ENCODE measurements around the gene NFATC3.
A peak's percentile ranks its signal among the peaks of the same experiment; 100 is the strongest.

Gene NFATC3

GRCh38 chr16:68086336-68086841, 1.2 kb downstream of the NFATC3 start:
- peak overlapping the region; percentile 75 for H3K27ac ChIP-seq (replicated peaks)
- no peak for DNase-seq (ENCODE audit: low read depth in 1 of 2, low spot score in 1 of 2)
- H3K27me3 ChIP-seq (ENCODE audit: insufficient read depth, poor library complexity, severe bottlenecking), result no peaks in the 10 kb centered on the region
- TF ChIP-seq GABPA (IDR thresholded peaks at IDR 0.05; ENCODE audit: low read depth) (no peak), POLR2AphosphoS5 (IDR thresholded peaks at IDR 0.05; ENCODE audit: low read depth) (no peak), REST (IDR thresholded peaks at IDR 0.05; ENCODE audit: insufficient replicate concordance, low read depth) (no peak), CTCF (IDR thresholded peaks at IDR 0.05; ENCODE audit: insufficient read depth, low read length) (no peak), SPI1 (IDR thresholded peaks at IDR 0.05; ENCODE audit: borderline replicate concordance, low read depth) (no peak)
- peak overlapping the region; percentile 79 for H3K4me3 ChIP-seq (replicated peaks; ENCODE audit: insufficient read depth, low read length)

GRCh38 chr16:68086860-68087268, 1.7 kb downstream of the NFATC3 start:
- Histone ChIP-seq H3K27ac (replicated peaks) (peak overlapping the region; percentile 75), H3K4me3 (replicated peaks; ENCODE audit: insufficient read depth, low read length) (peak overlapping the region; percentile 79), H3K27me3 (ENCODE audit: insufficient read depth, poor library complexity, severe bottlenecking) (no peaks in the 10 kb centered on the region)
- no peak for DNase-seq (ENCODE audit: low read depth in 1 of 2, low spot score in 1 of 2)
- TF ChIP-seq REST (IDR thresholded peaks at IDR 0.05; ENCODE audit: insufficient replicate concordance, low read depth) (no peak), CTCF (IDR thresholded peaks at IDR 0.05; ENCODE audit: insufficient read depth, low read length) (no peak), POLR2AphosphoS5 (IDR thresholded peaks at IDR 0.05; ENCODE audit: low read depth) (no peak), GABPA (IDR thresholded peaks at IDR 0.05; ENCODE audit: low read depth) (no peak), SPI1 (IDR thresholded peaks at IDR 0.05; ENCODE audit: borderline replicate concordance, low read depth) (no peak)

GRCh38 chr16:68087688-68088087, 2.5 kb downstream of the NFATC3 start:
- peak overlapping the region; percentile 79 for H3K4me3 ChIP-seq (replicated peaks; ENCODE audit: insufficient read depth, low read length)
- no peak for DNase-seq (ENCODE audit: low read depth in 1 of 2, low spot score in 1 of 2)
- 0 out of 2 replicates have a peak overlapping the region, but pooled peaks have one; percentile 75 for H3K27ac ChIP-seq (replicated peaks)
- H3K27me3 ChIP-seq (ENCODE audit: insufficient read depth, poor library complexity, severe bottlenecking), result no peaks in the 10 kb centered on the region
- TF ChIP-seq SPI1 (IDR thresholded peaks at IDR 0.05; ENCODE audit: borderline replicate concordance, low read depth), result no peak
- no peak for TF ChIP-seq POLR2AphosphoS5 (IDR thresholded peaks at IDR 0.05; ENCODE audit: low read depth)
- TF ChIP-seq CTCF (IDR thresholded peaks at IDR 0.05; ENCODE audit: insufficient read depth, low read length), result no peak
- no peak for TF ChIP-seq REST (IDR thresholded peaks at IDR 0.05; ENCODE audit: insufficient replicate concordance, low read depth)
- no peak for TF ChIP-seq GABPA (IDR thresholded peaks at IDR 0.05; ENCODE audit: low read depth)

All from HL-60 (cell line).